Measurements from ENCODE around the gene EHD4. TPM values are rescaled to one million over a fixed set of nuclear protein-coding genes. Genes with fewer than 3 reads are reported as not detected.

Gene EHD4
- total and polyA plus RNA-seq, 2 donors (not counting 1 experiment from before 2014, with no cell fraction given), result 19.3 to 22.0 TPM

DNA sequence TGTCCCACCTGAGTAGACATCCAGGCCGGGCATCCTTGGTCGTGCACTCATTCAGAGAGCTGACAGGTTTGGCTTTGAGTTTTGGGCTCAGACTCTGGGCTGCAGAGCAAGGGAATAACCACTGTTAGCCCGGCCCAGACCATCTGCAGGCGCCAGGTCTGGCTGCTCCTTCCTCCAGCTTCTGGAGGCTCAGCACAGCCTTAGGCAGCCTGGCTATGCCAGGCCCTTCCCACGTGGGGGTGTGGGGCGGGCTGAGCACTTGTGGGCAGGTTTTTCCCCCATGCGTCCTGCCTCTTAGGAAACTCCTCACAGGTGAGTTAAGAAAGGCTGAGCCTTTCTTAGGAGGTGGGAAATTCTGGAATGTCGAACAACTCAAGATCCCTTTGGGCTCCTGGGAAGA, 122.5 kb downstream of the EHD4 start:
- TF ChIP-seq EZH2 (IDR thresholded peaks at IDR 0.05; ENCODE audit: low read length, missing control alignments) (no peak), CTCF (conservative IDR thresholded peaks at IDR 0.05 in 1 of 2, IDR thresholded peaks at IDR 0.05 in 1 of 2; ENCODE audit: low read depth in 1 of 2, low read length in 2 of 2) (no peak)
- Histone ChIP-seq H3K9me3 (ENCODE audit: control insufficient read depth, insufficient read depth, low read depth, low read length) (no peaks in the 10 kb centered on the region), H3K79me2 (ENCODE audit: control insufficient read depth, insufficient read depth, low read length) (no peaks in the 10 kb centered on the region)

DNA sequence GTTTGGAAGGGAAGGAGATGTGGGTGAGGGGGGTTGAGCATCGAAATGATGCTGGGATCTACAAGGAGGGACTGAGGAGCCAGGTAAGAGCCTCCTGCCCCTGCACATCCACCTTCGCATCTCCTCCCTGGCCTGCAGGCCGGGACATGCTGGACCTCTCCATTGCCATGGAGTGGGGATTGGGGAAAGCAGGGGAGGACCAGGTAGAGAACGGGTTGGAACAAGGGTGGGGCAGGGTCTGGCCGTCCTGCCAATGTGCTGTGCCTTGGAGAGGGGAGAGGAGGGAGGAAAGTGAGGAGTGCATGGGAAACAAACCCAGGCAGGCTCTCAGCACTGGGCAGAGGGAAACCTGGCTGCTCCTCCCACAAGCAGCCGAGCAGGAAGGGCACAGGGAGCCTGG, 123.2 kb downstream of the EHD4 start:
- Histone ChIP-seq H3K9me3 (ENCODE audit: control insufficient read depth, insufficient read depth, low read depth, low read length) (no peaks in the 10 kb centered on the region), H4K20me1 (ENCODE audit: control insufficient read depth, extremely low read depth, insufficient read depth, low read length) (no peaks in the 10 kb centered on the region), H3K9ac (ENCODE audit: insufficient read depth, low read length) (no peak overlapping the region), H3K4me3 (replicated peaks in 1 of 4; ENCODE audit: control extremely low read depth in 1 of 4, insufficient read depth in 1 of 4, low read depth in 3 of 4, low read length in 4 of 4) (no peak overlapping the region), H2AFZ (ENCODE audit: low read length) (no peak overlapping the region), H3K4me2 (ENCODE audit: extremely low read depth, insufficient read depth, low read length) (no peak overlapping the region), H3K27me3 (ENCODE audit: control insufficient read depth, insufficient read depth, low read length) (no peaks in the 10 kb centered on the region), H3K4me1 (ENCODE audit: control insufficient read depth, extremely low read depth, insufficient read depth, low read length) (no peaks in the 10 kb centered on the region), H3K36me3 (ENCODE audit: control insufficient read depth, insufficient read depth, low read length) (peaks cover 2% of the 10 kb centered on the region), H3K27ac (ENCODE audit: insufficient read depth, low read length) (no peak overlapping the region), H3K79me2 (ENCODE audit: control insufficient read depth, insufficient read depth, low read length) (no peaks in the 10 kb centered on the region)
- no peak for DNase-seq (ENCODE audit: low read depth in 2 of 2)
- no peak for TF ChIP-seq EZH2 (IDR thresholded peaks at IDR 0.05; ENCODE audit: low read length, missing control alignments)
- TF ChIP-seq CTCF (conservative IDR thresholded peaks at IDR 0.05 in 1 of 2, IDR thresholded peaks at IDR 0.05 in 1 of 2; ENCODE audit: low read depth in 1 of 2, low read length in 2 of 2), result no peak

More for the DNA sequence above, 122.5 kb downstream of the EHD4 start:
- Histone ChIP-seq H3K27ac (ENCODE audit: insufficient read depth, low read length) (no peak overlapping the region), H3K4me3 (replicated peaks in 1 of 4; ENCODE audit: control extremely low read depth in 1 of 4, insufficient read depth in 1 of 4, low read depth in 3 of 4, low read length in 4 of 4) (no peak overlapping the region), H3K4me2 (ENCODE audit: extremely low read depth, insufficient read depth, low read length) (no peak overlapping the region), H4K20me1 (ENCODE audit: control insufficient read depth, extremely low read depth, insufficient read depth, low read length) (no peaks in the 10 kb centered on the region), H2AFZ (ENCODE audit: low read length) (no peak overlapping the region), H3K4me1 (ENCODE audit: control insufficient read depth, extremely low read depth, insufficient read depth, low read length) (no peaks in the 10 kb centered on the region), H3K9ac (ENCODE audit: insufficient read depth, low read length) (no peak overlapping the region), H3K27me3 (ENCODE audit: control insufficient read depth, insufficient read depth, low read length) (no peaks in the 10 kb centered on the region), H3K36me3 (ENCODE audit: control insufficient read depth, insufficient read depth, low read length) (peaks cover 2% of the 10 kb centered on the region)
- no peak for DNase-seq (ENCODE audit: low read depth in 2 of 2)

- no peak for TF ChIP-seq EZH2 (IDR thresholded peaks at IDR 0.05; ENCODE audit: low read length, missing control alignments)
- TF ChIP-seq CTCF (conservative IDR thresholded peaks at IDR 0.05 in 1 of 2, IDR thresholded peaks at IDR 0.05 in 1 of 2; ENCODE audit: low read depth in 1 of 2, low read length in 2 of 2), result no peak
- Histone ChIP-seq H4K20me1 (ENCODE audit: control insufficient read depth, extremely low read depth, insufficient read depth, low read length) (no peaks in the 10 kb centered on the region), H2AFZ (ENCODE audit: low read length) (no peak overlapping the region), H3K4me1 (ENCODE audit: control insufficient read depth, extremely low read depth, insufficient read depth, low read length) (no peaks in the 10 kb centered on the region), H3K4me2 (ENCODE audit: extremely low read depth, insufficient read depth, low read length) (no peak overlapping the region), H3K79me2 (ENCODE audit: control insufficient read depth, insufficient read depth, low read length) (no peaks in the 10 kb centered on the region), H3K4me3 (replicated peaks in 1 of 4; ENCODE audit: control extremely low read depth in 1 of 4, insufficient read depth in 1 of 4, low read depth in 3 of 4, low read length in 4 of 4) (no peak overlapping the region), H3K36me3 (ENCODE audit: control insufficient read depth, insufficient read depth, low read length) (peaks cover 2% of the 10 kb centered on the region), H3K9me3 (ENCODE audit: control insufficient read depth, insufficient read depth, low read depth, low read length) (no peaks in the 10 kb centered on the region), H3K27me3 (ENCODE audit: control insufficient read depth, insufficient read depth, low read length) (no peaks in the 10 kb centered on the region), H3K27ac (ENCODE audit: insufficient read depth, low read length) (no peak overlapping the region), H3K9ac (ENCODE audit: insufficient read depth, low read length) (no peak overlapping the region)
- peak; percentile 12 to 19 for DNase-seq (ENCODE audit: low read depth in 2 of 2)
Measured at GRCh38 chr15:41848631-41849030, 123.7 kb downstream of the EHD4 start.

Data from fibroblast of lung (primary cell).